ENCODE results near the gene SUMO1. TPM values are rescaled to one million over a fixed set of nuclear protein-coding genes. Genes with fewer than 3 reads are reported as not detected.

SUMO1 gene
- total RNA-seq = 100 to 1,000 TPM; 168 to 183 TPM
- polyA plus RNA-seq (2013, experiment 1 of 2) = 151 TPM
- polyA plus RNA-seq (2013, experiment 2 of 2) = 147 TPM
- long read RNA-seq, experiment 1, transcript SUMO1-203 (5 exons, 1,536 nt) = major isoform, 117 of 173 reads
- long read RNA-seq, experiment 1, partial matches to known transcripts = 5 of 173 reads
- long read RNA-seq, experiment 1, other reads (novel, unspliced or antisense) = 43 of 173 reads
- long read RNA-seq, experiment 2, transcript SUMO1-205 (5 exons, 534 nt) = minor isoform, 9 of 410 reads
- long read RNA-seq, experiment 2, transcript SUMO1-203 (5 exons, 1,536 nt) = major isoform, 366 of 410 reads
- long read RNA-seq, experiment 2, transcript SUMO1-201 (4 exons, 831 nt) = minor isoform, 16 of 410 reads
- long read RNA-seq, experiment 2, partial matches to known transcripts = 6 of 410 reads
- long read RNA-seq, experiment 2, other reads (novel, unspliced or antisense) = 8 of 410 reads
- long read RNA-seq, experiment 3, transcript SUMO1-205 (5 exons, 534 nt) = minor isoform, 13 of 578 reads
- long read RNA-seq, experiment 3, transcript SUMO1-201 (4 exons, 831 nt) = minor isoform, 8 of 578 reads
- long read RNA-seq, experiment 3, transcript SUMO1-203 (5 exons, 1,536 nt) = major isoform, 532 of 578 reads
- long read RNA-seq, experiment 3, partial matches to known transcripts = 3 of 578 reads
- long read RNA-seq, experiment 3, other reads (novel, unspliced or antisense) = 15 of 578 reads
- long read RNA-seq, experiment 4, transcript SUMO1-205 (5 exons, 534 nt) = minor isoform, 31 of 906 reads
- long read RNA-seq, experiment 4, transcript SUMO1-203 (5 exons, 1,536 nt) = major isoform, 840 of 906 reads
- long read RNA-seq, experiment 4, transcript SUMO1-201 (4 exons, 831 nt) = minor isoform, 12 of 906 reads
- long read RNA-seq, experiment 4, partial matches to known transcripts = 2 of 906 reads
- long read RNA-seq, experiment 4, other reads (novel, unspliced or antisense) = 14 of 906 reads

GRCh38 chr2:202238234-202239197 is at the start of gene SUMO1:
SUMO1 (minus strand) TSS chr2:202238597; CDS start chr2:202238451, 146 bp downstream.
- Mint-ChIP-seq H3K4me3 (peak within 1 kb of the TSS; percentile 97), H3K36me3 (ENCODE audit: low read depth) (peaks cover 2% of the 10 kb centered on the region), H3K4me1 (peaks cover 17% of the 10 kb centered on the region), H3K27ac (peak within 1 kb of the TSS; percentile 99), H3K9me3 (no peaks in the 10 kb centered on the region), H3K27me3 (ENCODE audit: insufficient read depth) (no peaks in the 10 kb centered on the region)
- Histone ChIP-seq H3K4me3 (ENCODE audit: low read length) (peak within 1 kb of the TSS; percentile 99), H3K4me1 (ENCODE audit: control insufficient read depth, insufficient read depth, low read length) (no peaks in the 10 kb centered on the region), H3K9ac (ENCODE audit: extremely low read depth, low read length, poor library complexity, severe bottlenecking) (peak within 1 kb of the TSS; percentile 96), H3K9me3 (ENCODE audit: control insufficient read depth, low read length) (no peaks in the 10 kb centered on the region), H3K27me3 (ENCODE audit: control insufficient read depth, insufficient read depth, low read length, poor library complexity, severe bottlenecking) (no peaks in the 10 kb centered on the region), H3K36me3 (ENCODE audit: control insufficient read depth, insufficient read depth, low read length) (peaks cover 4% of the 10 kb centered on the region), H3K27ac (ENCODE audit: low read depth, low read length) (peak within 1 kb of the TSS; percentile 89)
- no peak for TF ChIP-seq CTCF (conservative IDR thresholded peaks at IDR 0.05)
- peak; percentile 98 for DNase-seq
- WGBS, 2 experiments (ENCODE audit: insufficient coverage in 1 of 2, insufficient read length in 1 of 2) = 9 to 33% methylated on average over 9 to 52 of the region's 54 CpGs

GRCh38 chr2:202286595-202286994 is 48.2 kb upstream of the SUMO1 start:
- no peak overlapping the region for H3K9ac ChIP-seq (ENCODE audit: extremely low read depth, low read length, poor library complexity, severe bottlenecking)
- Mint-ChIP-seq H3K4me1 (no peaks in the 10 kb centered on the region), H3K27ac (no peak overlapping the region), H3K27me3 (ENCODE audit: insufficient read depth) (no peaks in the 10 kb centered on the region), H3K36me3 (ENCODE audit: low read depth) (peaks cover 78% of the 10 kb centered on the region), H3K4me3 (no peak overlapping the region), H3K9me3 (no peaks in the 10 kb centered on the region)
- H3K36me3 ChIP-seq (ENCODE audit: control insufficient read depth, insufficient read depth, low read length) = peaks cover 81% of the 10 kb centered on the region
- H3K9me3 ChIP-seq (ENCODE audit: control insufficient read depth, low read length) = no peaks in the 10 kb centered on the region
- H3K27ac ChIP-seq (ENCODE audit: low read depth, low read length) = no peak overlapping the region
- TF ChIP-seq CTCF (conservative IDR thresholded peaks at IDR 0.05) = no peak
- no peaks in the 10 kb centered on the region for H3K4me1 ChIP-seq (ENCODE audit: control insufficient read depth, insufficient read depth, low read length)
- H3K4me3 ChIP-seq (ENCODE audit: low read length) = no peak overlapping the region
- peak; percentile 20 for DNase-seq
- no peaks in the 10 kb centered on the region for H3K27me3 ChIP-seq (ENCODE audit: control insufficient read depth, insufficient read depth, low read length, poor library complexity, severe bottlenecking)

GRCh38 chr2:202278944-202279343 is 40.5 kb upstream of the SUMO1 start:
- H3K4me1 ChIP-seq (ENCODE audit: control insufficient read depth, insufficient read depth, low read length) = no peaks in the 10 kb centered on the region
- Mint-ChIP-seq H3K36me3 (ENCODE audit: low read depth) (peaks cover 52% of the 10 kb centered on the region), H3K4me1 (peaks cover 7% of the 10 kb centered on the region), H3K27ac (no peak overlapping the region), H3K4me3 (no peak overlapping the region), H3K9me3 (no peaks in the 10 kb centered on the region), H3K27me3 (ENCODE audit: insufficient read depth) (no peaks in the 10 kb centered on the region)
- no peak overlapping the region for H3K4me3 ChIP-seq (ENCODE audit: low read length)
- no peaks in the 10 kb centered on the region for H3K9me3 ChIP-seq (ENCODE audit: control insufficient read depth, low read length)
- no peak overlapping the region for H3K9ac ChIP-seq (ENCODE audit: extremely low read depth, low read length, poor library complexity, severe bottlenecking)
- no peak overlapping the region for H3K27ac ChIP-seq (ENCODE audit: low read depth, low read length)
- WGBS, 2 experiments (ENCODE audit: insufficient coverage in 1 of 2, insufficient read length in 1 of 2) = 56% methylated on average over 1 of the region's 1 CpG; no CpG with 5 or more reads in 1 of the 2 experiments
- no peak for DNase-seq
- TF ChIP-seq CTCF (conservative IDR thresholded peaks at IDR 0.05) = peak; percentile 75
- H3K27me3 ChIP-seq (ENCODE audit: control insufficient read depth, insufficient read depth, low read length, poor library complexity, severe bottlenecking) = no peaks in the 10 kb centered on the region
- peaks cover 68% of the 10 kb centered on the region for H3K36me3 ChIP-seq (ENCODE audit: control insufficient read depth, insufficient read depth, low read length)
